ENCODE data around the gene GLRA1.
A peak's percentile ranks its signal among the peaks of the same experiment; 100 is the strongest.

The GLRA1 gene

DNA sequence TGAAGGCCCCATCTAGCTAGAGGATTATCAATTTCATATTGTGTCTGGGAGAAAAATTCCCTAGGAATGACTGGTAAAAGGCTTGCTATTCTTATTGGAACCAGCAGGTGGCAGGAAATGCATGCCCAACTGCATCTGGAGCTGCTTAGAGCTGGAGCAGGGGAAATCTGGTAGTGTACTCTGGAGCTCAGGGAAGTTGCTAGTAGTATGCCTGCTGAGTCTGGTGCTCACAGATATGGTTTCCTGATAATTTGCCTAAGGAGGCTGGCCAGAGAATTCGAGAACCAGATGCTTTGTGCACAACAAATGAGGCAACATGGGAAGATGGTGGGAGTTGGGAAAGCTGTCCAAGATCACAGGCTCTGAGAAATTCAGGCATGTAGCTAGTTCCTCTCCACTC lies 99.2 kb downstream of the GLRA1 start:
- peak; percentile 85 to 92 (median 91) for TF ChIP-seq CTCF (IDR thresholded peaks at IDR 0.05; ENCODE audit: unreplicated experiment in 3 of 3)
- Mint-ChIP-seq H3K9me3 (peaks cover 11% of the 10 kb centered on the region), H3K36me3 (ENCODE audit: low read depth) (peaks cover 18% of the 10 kb centered on the region), H3K27me3 (ENCODE audit: low read depth) (no peaks in the 10 kb centered on the region), H3K27ac (peak overlapping the region; percentile 17 to 67 (median 40)), H3K4me3 (no peak overlapping the region), H3K4me1 (peaks cover 20% of the 10 kb centered on the region)

DNA sequence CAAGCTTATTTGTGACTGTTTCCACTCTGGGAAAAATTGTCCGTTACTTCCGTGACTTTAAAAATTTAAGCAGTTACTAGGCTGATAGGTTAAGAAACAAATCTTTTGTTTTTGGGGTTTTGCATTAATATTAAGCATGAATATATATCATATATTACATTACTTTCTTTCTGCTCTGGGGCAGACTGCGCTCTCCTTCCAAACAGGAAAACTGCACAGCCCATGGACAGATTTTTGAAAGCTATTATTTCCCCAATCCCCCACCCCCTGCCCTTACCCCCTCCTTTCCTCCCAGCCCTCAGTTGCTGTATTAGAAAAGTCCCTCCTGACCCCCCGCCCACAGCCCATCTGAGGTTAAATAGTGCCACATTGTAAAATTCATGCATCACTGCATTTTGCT lies 102.5 kb downstream of the GLRA1 start:
- no peak overlapping the region for H3K4me3 Mint-ChIP-seq
- no peak overlapping the region for H3K27ac Mint-ChIP-seq
- no peaks in the 10 kb centered on the region for H3K9me3 Mint-ChIP-seq
- TF ChIP-seq CTCF (IDR thresholded peaks at IDR 0.05; ENCODE audit: unreplicated experiment in 3 of 3), result no peak
- H3K27me3 Mint-ChIP-seq (ENCODE audit: low read depth), result no peaks in the 10 kb centered on the region
- H3K36me3 Mint-ChIP-seq (ENCODE audit: low read depth), result peaks cover 6% of the 10 kb centered on the region
- H3K4me1 Mint-ChIP-seq, result peaks cover 21% of the 10 kb centered on the region

DNA sequence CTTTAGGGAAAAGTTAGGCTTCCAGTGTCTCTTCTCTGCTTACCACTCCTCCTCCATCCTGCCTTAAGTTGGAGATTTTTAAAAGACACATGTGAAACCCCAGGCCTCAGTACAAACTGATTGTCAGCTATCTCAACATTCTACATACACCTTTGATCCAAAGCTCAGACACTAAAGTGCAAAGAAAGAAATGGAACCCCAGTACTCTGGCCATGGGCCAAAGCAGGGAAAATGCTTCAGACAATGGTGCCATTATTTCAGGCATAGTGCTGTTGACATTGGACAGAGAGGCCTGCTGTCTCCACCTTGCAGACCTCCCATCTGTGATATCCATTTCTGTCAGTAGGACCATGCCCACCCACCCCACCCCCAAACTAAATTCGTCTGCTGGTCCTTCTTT lies 103.7 kb downstream of the GLRA1 start:
- TF ChIP-seq CTCF (IDR thresholded peaks at IDR 0.05; ENCODE audit: unreplicated experiment in 3 of 3), result no peak
- Mint-ChIP-seq H3K27ac (no peak overlapping the region), H3K27me3 (ENCODE audit: low read depth) (no peaks in the 10 kb centered on the region), H3K4me3 (no peak overlapping the region), H3K4me1 (peaks cover 24% of the 10 kb centered on the region), H3K36me3 (ENCODE audit: low read depth) (peaks cover 6% of the 10 kb centered on the region), H3K9me3 (no peaks in the 10 kb centered on the region)

GRCh38 chr5:151820271-151820670 lies 104.4 kb downstream of the GLRA1 start:
- H3K9me3 Mint-ChIP-seq, result no peaks in the 10 kb centered on the region
- no peak overlapping the region for H3K27ac Mint-ChIP-seq
- no peak for TF ChIP-seq CTCF (IDR thresholded peaks at IDR 0.05; ENCODE audit: unreplicated experiment in 3 of 3)
- H3K36me3 Mint-ChIP-seq (ENCODE audit: low read depth), result peaks cover 11% of the 10 kb centered on the region
- H3K27me3 Mint-ChIP-seq (ENCODE audit: low read depth), result no peaks in the 10 kb centered on the region
- peaks cover 24% of the 10 kb centered on the region for H3K4me1 Mint-ChIP-seq
- H3K4me3 Mint-ChIP-seq, result no peak overlapping the region

GRCh38 chr5:151819830-151820229 lies 104.8 kb downstream of the GLRA1 start:
- no peak for TF ChIP-seq CTCF (IDR thresholded peaks at IDR 0.05; ENCODE audit: unreplicated experiment in 3 of 3)
- no peak overlapping the region for H3K27ac Mint-ChIP-seq
- no peaks in the 10 kb centered on the region for H3K9me3 Mint-ChIP-seq
- H3K36me3 Mint-ChIP-seq (ENCODE audit: low read depth), result peaks cover 15% of the 10 kb centered on the region
- no peak overlapping the region for H3K4me3 Mint-ChIP-seq
- H3K4me1 Mint-ChIP-seq, result peaks cover 27% of the 10 kb centered on the region
- no peaks in the 10 kb centered on the region for H3K27me3 Mint-ChIP-seq (ENCODE audit: low read depth)

DNA sequence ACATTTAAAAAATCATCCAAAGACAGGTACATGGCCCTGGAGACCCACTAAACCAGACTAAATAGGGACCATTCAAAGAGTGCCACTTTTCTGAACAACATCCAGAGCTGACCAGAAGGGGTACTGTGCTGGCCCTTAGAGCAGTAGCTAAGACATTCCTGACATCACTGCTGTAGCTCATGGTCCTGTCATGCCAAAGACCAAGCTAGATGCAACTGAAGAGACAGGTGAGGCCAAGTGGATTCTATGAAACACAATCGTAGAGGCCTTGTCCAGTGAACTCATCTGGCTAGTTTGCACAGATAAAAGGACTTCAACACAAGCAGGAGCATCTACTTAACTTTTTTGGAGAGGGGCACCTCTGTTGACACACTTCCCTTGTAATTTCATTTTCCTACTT lies 109.6 kb downstream of the GLRA1 start:
- peaks cover 30% of the 10 kb centered on the region for H3K4me1 Mint-ChIP-seq
- TF ChIP-seq CTCF (IDR thresholded peaks at IDR 0.05; ENCODE audit: unreplicated experiment in 3 of 3), result no peak
- H3K27ac Mint-ChIP-seq, result peak overlapping the region; percentile 64 to 75 (median 74)
- peaks cover 57% of the 10 kb centered on the region for H3K36me3 Mint-ChIP-seq (ENCODE audit: low read depth)
- H3K4me3 Mint-ChIP-seq, result no peak overlapping the region
- no peaks in the 10 kb centered on the region for H3K27me3 Mint-ChIP-seq (ENCODE audit: low read depth)
- no peaks in the 10 kb centered on the region for H3K9me3 Mint-ChIP-seq
